ENCODE data around the gene PPFIBP2.

DNA sequence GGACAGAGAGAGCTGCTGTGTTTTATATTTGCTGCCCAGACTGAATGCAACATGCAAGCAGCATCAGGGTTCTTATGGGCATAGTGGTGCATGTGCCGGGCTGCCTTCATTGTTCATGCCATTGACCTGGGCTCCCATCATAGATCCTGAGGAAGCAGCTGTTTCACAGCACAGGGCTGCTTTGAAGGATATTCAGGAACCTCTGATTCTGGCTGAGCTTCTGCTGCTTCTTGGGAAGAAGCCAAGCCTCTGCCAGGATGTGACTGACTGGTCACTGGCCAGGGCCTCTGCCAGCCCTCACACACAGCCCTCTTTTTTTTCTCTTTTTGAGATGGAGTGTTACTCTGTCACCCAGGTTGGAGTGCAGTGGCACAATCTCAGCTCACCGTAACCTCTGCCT, 116.2 kb downstream of the PPFIBP2 start:
- TF ChIP-seq, protein P1, sequence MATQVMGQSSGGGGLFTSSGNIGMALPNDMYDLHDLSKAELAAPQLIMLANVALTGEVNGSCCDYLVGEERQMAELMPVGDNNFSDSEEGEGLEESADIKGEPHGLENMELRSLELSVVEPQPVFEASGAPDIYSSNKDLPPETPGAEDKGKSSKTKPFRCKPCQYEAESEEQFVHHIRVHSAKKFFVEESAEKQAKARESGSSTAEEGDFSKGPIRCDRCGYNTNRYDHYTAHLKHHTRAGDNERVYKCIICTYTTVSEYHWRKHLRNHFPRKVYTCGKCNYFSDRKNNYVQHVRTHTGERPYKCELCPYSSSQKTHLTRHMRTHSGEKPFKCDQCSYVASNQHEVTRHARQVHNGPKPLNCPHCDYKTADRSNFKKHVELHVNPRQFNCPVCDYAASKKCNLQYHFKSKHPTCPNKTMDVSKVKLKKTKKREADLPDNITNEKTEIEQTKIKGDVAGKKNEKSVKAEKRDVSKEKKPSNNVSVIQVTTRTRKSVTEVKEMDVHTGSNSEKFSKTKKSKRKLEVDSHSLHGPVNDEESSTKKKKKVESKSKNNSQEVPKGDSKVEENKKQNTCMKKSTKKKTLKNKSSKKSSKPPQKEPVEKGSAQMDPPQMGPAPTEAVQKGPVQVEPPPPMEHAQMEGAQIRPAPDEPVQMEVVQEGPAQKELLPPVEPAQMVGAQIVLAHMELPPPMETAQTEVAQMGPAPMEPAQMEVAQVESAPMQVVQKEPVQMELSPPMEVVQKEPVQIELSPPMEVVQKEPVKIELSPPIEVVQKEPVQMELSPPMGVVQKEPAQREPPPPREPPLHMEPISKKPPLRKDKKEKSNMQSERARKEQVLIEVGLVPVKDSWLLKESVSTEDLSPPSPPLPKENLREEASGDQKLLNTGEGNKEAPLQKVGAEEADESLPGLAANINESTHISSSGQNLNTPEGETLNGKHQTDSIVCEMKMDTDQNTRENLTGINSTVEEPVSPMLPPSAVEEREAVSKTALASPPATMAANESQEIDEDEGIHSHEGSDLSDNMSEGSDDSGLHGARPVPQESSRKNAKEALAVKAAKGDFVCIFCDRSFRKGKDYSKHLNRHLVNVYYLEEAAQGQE (IDR thresholded peaks at IDR 0.05; ENCODE audit: low read depth), result no peak
- TF ChIP-seq TCF7L2 (IDR thresholded peaks at IDR 0.05; ENCODE audit: borderline replicate concordance, extremely low read depth, insufficient read depth, insufficient read length) (no peak), EZH2 (IDR thresholded peaks at IDR 0.05) (no peak), POLR2A (IDR thresholded peaks at IDR 0.05; ENCODE audit: borderline replicate concordance, extremely low read depth, insufficient read depth, insufficient read length) (no peak)
- TF ChIP-seq, protein P2, sequence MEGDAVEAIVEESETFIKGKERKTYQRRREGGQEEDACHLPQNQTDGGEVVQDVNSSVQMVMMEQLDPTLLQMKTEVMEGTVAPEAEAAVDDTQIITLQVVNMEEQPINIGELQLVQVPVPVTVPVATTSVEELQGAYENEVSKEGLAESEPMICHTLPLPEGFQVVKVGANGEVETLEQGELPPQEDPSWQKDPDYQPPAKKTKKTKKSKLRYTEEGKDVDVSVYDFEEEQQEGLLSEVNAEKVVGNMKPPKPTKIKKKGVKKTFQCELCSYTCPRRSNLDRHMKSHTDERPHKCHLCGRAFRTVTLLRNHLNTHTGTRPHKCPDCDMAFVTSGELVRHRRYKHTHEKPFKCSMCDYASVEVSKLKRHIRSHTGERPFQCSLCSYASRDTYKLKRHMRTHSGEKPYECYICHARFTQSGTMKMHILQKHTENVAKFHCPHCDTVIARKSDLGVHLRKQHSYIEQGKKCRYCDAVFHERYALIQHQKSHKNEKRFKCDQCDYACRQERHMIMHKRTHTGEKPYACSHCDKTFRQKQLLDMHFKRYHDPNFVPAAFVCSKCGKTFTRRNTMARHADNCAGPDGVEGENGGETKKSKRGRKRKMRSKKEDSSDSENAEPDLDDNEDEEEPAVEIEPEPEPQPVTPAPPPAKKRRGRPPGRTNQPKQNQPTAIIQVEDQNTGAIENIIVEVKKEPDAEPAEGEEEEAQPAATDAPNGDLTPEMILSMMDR (IDR thresholded peaks at IDR 0.05 in 2 of 3, conservative IDR thresholded peaks at IDR 0.05 in 1 of 3; ENCODE audit: borderline replicate concordance in 1 of 3, insufficient read depth in 1 of 3, low read depth in 2 of 3, low read length in 2 of 3), result no peak
- TF ChIP-seq, protein P3, sequence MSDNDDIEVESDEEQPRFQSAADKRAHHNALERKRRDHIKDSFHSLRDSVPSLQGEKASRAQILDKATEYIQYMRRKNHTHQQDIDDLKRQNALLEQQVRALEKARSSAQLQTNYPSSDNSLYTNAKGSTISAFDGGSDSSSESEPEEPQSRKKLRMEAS (IDR thresholded peaks at IDR 0.05), result no peak

All from HCT116 (cell line).